Stimulated activated CD8-positive, alpha-beta memory T cell treated with anti-CD3 and anti-CD28 coated beads, Interleukin-15, amount 100 ng/mL, for 24 hours (primary cell): Measurements from ENCODE around the gene RAPH1.

Experiments
- DNase-seq: peaks from one replicate; pipeline ENCODE4 v3.0.0-alpha.2; 2020; ENCODE audit warnings: low read depth

The RAPH1 gene

GRCh38 chr2:203361495-203361894 lies 173.6 kb downstream of the RAPH1 start:
- DNase-seq = no peak

GRCh38 chr2:203360833-203361430 lies 174.2 kb downstream of the RAPH1 start:
- DNase-seq = no peak

GRCh38 chr2:203359450-203359849 lies 175.7 kb downstream of the RAPH1 start:
- DNase-seq = no peak

GRCh38 chr2:203354966-203355365 lies 180.1 kb downstream of the RAPH1 start:
- DNase-seq = no peak

- no peak for DNase-seq
Observed at GRCh38 chr2:203352604-203353255, 182.4 kb downstream of the RAPH1 start.

GRCh38 chr2:203347375-203347774 lies 187.7 kb downstream of the RAPH1 start:
- no peak for DNase-seq

- no peak for DNase-seq
Observed at GRCh38 chr2:203346612-203347011, 188.5 kb downstream of the RAPH1 start.

GRCh38 chr2:203344667-203345066 lies 190.4 kb downstream of the RAPH1 start:
- DNase-seq = no peak
